ENCODE data around the gene PDE4D. TPM values are rescaled to one million over a fixed set of nuclear protein-coding genes. Genes with fewer than 3 reads are reported as not detected.

The PDE4D gene
- polyA plus RNA-seq, 1 donor (not counting 4 experiments of a cell fraction or from before 2014, with no cell fraction given): 3.6 TPM

DNA sequence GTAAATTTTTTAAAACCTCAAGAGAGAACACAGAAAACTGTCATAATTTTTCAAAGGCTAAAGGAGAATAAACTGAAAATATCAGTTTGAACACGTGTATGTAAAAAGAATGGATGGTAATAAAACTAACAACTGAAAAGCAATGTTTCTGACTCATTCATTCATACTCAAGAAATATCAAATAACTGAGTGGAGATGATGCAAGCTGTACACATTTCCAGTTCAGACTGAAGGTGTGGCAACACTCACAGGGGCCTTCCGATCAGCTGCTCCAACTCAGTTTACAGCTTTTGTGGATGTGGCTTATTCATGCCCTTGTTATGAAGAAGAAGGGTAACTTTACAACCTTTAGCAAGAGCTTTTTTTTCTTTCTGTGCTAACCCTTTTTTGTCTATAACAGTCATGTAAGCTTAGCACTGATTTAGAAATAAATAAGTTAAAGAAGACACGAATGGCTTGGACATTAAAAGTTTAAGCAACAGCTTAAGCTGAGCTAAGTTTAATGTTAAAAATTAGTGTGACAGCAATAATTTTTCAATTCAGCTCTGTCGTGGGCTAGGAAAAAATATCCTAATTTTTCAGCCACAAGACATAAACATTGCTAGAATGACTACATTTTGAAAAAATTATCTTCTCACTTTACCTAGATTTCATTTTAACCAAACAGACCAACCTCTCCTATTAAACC lies 857.1 kb downstream of the PDE4D start:
- Histone ChIP-seq H3K9me1 (ENCODE audit: control insufficient read depth, extremely low read depth, insufficient read depth, low read length) (no peaks in the 10 kb centered on the region), H3K4me1 (ENCODE audit: control insufficient read depth, extremely low read depth, insufficient read depth, low read length) (peaks cover 33% of the 10 kb centered on the region), H3K9ac (ENCODE audit: control insufficient read depth, extremely low read depth, insufficient read depth, low read length) (peak overlapping the region; percentile 45), H3K9me3 (ENCODE audit: control insufficient read depth, low read depth, low read length) (no peaks in the 10 kb centered on the region), H3K36me3 (ENCODE audit: control insufficient read depth in 2 of 2, extremely low read depth in 1 of 2, insufficient read depth in 2 of 2, low read length in 2 of 2) (no peaks in the 10 kb centered on the region), H3K4me3 (ENCODE audit: control insufficient read depth in 2 of 3, extremely low read depth in 1 of 3, insufficient read depth in 2 of 3, low read depth in 1 of 3, low read length in 3 of 3) (peak overlapping the region in 1 of 3 experiments; percentile 39), H4K20me1 (ENCODE audit: control insufficient read depth, extremely low read depth, insufficient read depth, low read length) (no peaks in the 10 kb centered on the region), H3K27me3 (ENCODE audit: control insufficient read depth, extremely low read depth, insufficient read depth, low read length) (peaks cover 5% of the 10 kb centered on the region), H3K4me2 (ENCODE audit: control insufficient read depth, extremely low read depth, insufficient read depth, low read depth, low read length) (peak overlapping the region; percentile 72), H2AFZ (ENCODE audit: control insufficient read depth, low read length) (no peak overlapping the region), H3K27ac (ENCODE audit: control insufficient read depth, insufficient read depth, low read length) (peak overlapping the region; percentile 80), H3K79me2 (ENCODE audit: control insufficient read depth, insufficient read depth, low read length) (no peaks in the 10 kb centered on the region)
- TF ChIP-seq, protein P1, sequence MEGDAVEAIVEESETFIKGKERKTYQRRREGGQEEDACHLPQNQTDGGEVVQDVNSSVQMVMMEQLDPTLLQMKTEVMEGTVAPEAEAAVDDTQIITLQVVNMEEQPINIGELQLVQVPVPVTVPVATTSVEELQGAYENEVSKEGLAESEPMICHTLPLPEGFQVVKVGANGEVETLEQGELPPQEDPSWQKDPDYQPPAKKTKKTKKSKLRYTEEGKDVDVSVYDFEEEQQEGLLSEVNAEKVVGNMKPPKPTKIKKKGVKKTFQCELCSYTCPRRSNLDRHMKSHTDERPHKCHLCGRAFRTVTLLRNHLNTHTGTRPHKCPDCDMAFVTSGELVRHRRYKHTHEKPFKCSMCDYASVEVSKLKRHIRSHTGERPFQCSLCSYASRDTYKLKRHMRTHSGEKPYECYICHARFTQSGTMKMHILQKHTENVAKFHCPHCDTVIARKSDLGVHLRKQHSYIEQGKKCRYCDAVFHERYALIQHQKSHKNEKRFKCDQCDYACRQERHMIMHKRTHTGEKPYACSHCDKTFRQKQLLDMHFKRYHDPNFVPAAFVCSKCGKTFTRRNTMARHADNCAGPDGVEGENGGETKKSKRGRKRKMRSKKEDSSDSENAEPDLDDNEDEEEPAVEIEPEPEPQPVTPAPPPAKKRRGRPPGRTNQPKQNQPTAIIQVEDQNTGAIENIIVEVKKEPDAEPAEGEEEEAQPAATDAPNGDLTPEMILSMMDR (optimal IDR thresholded peaks at IDR 0.05 in 1 of 3, IDR thresholded peaks at IDR 0.05 in 1 of 3, conservative IDR thresholded peaks at IDR 0.05 in 1 of 3; ENCODE audit: extremely low read depth in 1 of 3, insufficient read depth in 2 of 3, low read length in 3 of 3): no peak
- TF ChIP-seq EZH2 (IDR thresholded peaks at IDR 0.05; ENCODE audit: low read length): no peak
- dilution Hi-C loops (cut with MboI; ENCODE audit: extremely low pct_ligation_motif_present, low sequenced_read_pairs): no loop called here
- FAIRE-seq (peak; percentile 84), DNase-seq (ENCODE audit: low read depth, low spot score) (peak; percentile 67)

DNA sequence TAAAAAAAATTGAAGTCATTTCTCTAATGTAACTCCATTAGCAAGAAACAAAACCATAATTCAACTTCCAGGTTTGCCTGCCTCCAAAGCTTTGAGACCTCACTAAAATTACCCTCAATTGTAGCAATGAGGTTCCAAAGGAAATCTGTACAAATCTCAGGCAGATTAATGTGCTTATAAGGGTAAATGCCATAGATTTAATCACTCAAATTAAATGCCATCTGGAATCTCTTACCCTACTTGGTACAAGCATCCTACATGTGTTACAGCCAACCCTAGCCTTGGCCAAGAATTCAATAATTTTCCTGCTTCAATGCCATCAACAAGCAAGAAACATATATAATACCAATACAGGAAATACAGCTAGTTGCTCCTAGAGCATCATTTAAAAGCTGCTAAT lies 857.8 kb downstream of the PDE4D start:
- no peaks in the 10 kb centered on the region for H3K9me3 ChIP-seq (ENCODE audit: control insufficient read depth, low read depth, low read length)
- no peak for DNase-seq (ENCODE audit: low read depth, low spot score)
- H3K79me2 ChIP-seq (ENCODE audit: control insufficient read depth, insufficient read depth, low read length): no peaks in the 10 kb centered on the region
- no peaks in the 10 kb centered on the region for H4K20me1 ChIP-seq (ENCODE audit: control insufficient read depth, extremely low read depth, insufficient read depth, low read length)
- peak overlapping the region; percentile 11 for H3K9ac ChIP-seq (ENCODE audit: control insufficient read depth, extremely low read depth, insufficient read depth, low read length)
- no peak for FAIRE-seq
- no peaks in the 10 kb centered on the region for H3K9me1 ChIP-seq (ENCODE audit: control insufficient read depth, extremely low read depth, insufficient read depth, low read length)
- H3K4me2 ChIP-seq (ENCODE audit: control insufficient read depth, extremely low read depth, insufficient read depth, low read depth, low read length): peak overlapping the region; percentile 66
- peaks cover 5% of the 10 kb centered on the region for H3K27me3 ChIP-seq (ENCODE audit: control insufficient read depth, extremely low read depth, insufficient read depth, low read length)
- peak overlapping the region; percentile 79 for H3K27ac ChIP-seq (ENCODE audit: control insufficient read depth, insufficient read depth, low read length)
- peak overlapping the region in 1 of 3 experiments; percentile 19 for H3K4me3 ChIP-seq (ENCODE audit: control insufficient read depth in 2 of 3, extremely low read depth in 1 of 3, insufficient read depth in 2 of 3, low read depth in 1 of 3, low read length in 3 of 3)
- dilution Hi-C loops (cut with MboI; ENCODE audit: extremely low pct_ligation_motif_present, low sequenced_read_pairs): no loop called here
- H2AFZ ChIP-seq (ENCODE audit: control insufficient read depth, low read length): no peak overlapping the region
- no peaks in the 10 kb centered on the region for H3K36me3 ChIP-seq (ENCODE audit: control insufficient read depth in 2 of 2, extremely low read depth in 1 of 2, insufficient read depth in 2 of 2, low read length in 2 of 2)
- TF ChIP-seq EZH2 (IDR thresholded peaks at IDR 0.05; ENCODE audit: low read length): no peak
- TF ChIP-seq, protein P1 (optimal IDR thresholded peaks at IDR 0.05 in 1 of 3, IDR thresholded peaks at IDR 0.05 in 1 of 3, conservative IDR thresholded peaks at IDR 0.05 in 1 of 3; ENCODE audit: extremely low read depth in 1 of 3, insufficient read depth in 2 of 3, low read length in 3 of 3): no peak
- peaks cover 33% of the 10 kb centered on the region for H3K4me1 ChIP-seq (ENCODE audit: control insufficient read depth, extremely low read depth, insufficient read depth, low read length)
